ENCODE data around the gene SHC2.
A peak's percentile ranks its signal among the peaks of the same experiment; 100 is the strongest.
"Not testable (repeated sequence)": the region's sequence is repeated elsewhere in the genome, so short reads cannot be mapped to it uniquely, and the experiment has no call there.

The SHC2 gene

GRCh38 chr19:387777-388176 lies 73.1 kb downstream of the SHC2 start:
- no peak for DNase-seq (ENCODE audit: low read depth)
- no peak overlapping the region for H3K4me3 ChIP-seq (replicated peaks; ENCODE audit: low read depth, low read length)
- TF ChIP-seq CTCF (IDR thresholded peaks at IDR 0.05; ENCODE audit: low read length, missing control alignments), result no peak

- not testable (repeated sequence) for H3K4me3 ChIP-seq (replicated peaks; ENCODE audit: low read depth, low read length); DNase-seq (ENCODE audit: low read depth)
Measured at GRCh38 chr19:386632-387301, 74.1 kb downstream of the SHC2 start.

GRCh38 chr19:386189-386588 lies 74.6 kb downstream of the SHC2 start:
- H3K4me3 ChIP-seq (replicated peaks; ENCODE audit: low read depth, low read length); DNase-seq (ENCODE audit: low read depth): not testable (repeated sequence)

- H3K4me3 ChIP-seq (replicated peaks; ENCODE audit: low read depth, low read length), result no peak overlapping the region
- DNase-seq (ENCODE audit: low read depth), result no peak
- TF ChIP-seq CTCF (IDR thresholded peaks at IDR 0.05; ENCODE audit: low read length, missing control alignments), result no peak
Measured at GRCh38 chr19:384799-385169, 76.0 kb downstream of the SHC2 start.

GRCh38 chr19:383922-384798 lies 76.7 kb downstream of the SHC2 start:
- peak; percentile 23 for TF ChIP-seq CTCF (IDR thresholded peaks at IDR 0.05; ENCODE audit: low read length, missing control alignments)
- no peak overlapping the region for H3K4me3 ChIP-seq (replicated peaks; ENCODE audit: low read depth, low read length)
- DNase-seq (ENCODE audit: low read depth), result peak; percentile 6

GRCh38 chr19:383040-383439 lies 77.8 kb downstream of the SHC2 start:
- H3K4me3 ChIP-seq (replicated peaks; ENCODE audit: low read depth, low read length), result no peak overlapping the region
- no peak for DNase-seq (ENCODE audit: low read depth)
- no peak for TF ChIP-seq CTCF (IDR thresholded peaks at IDR 0.05; ENCODE audit: low read length, missing control alignments)

- H3K4me3 ChIP-seq (replicated peaks; ENCODE audit: low read depth, low read length), result not testable (repeated sequence)
- peak; percentile 13 for DNase-seq (ENCODE audit: low read depth)
Measured at GRCh38 chr19:382578-382977, 78.3 kb downstream of the SHC2 start.

GRCh38 chr19:381901-382300 lies 78.9 kb downstream of the SHC2 start:
- not testable (repeated sequence) for DNase-seq (ENCODE audit: low read depth); H3K4me3 ChIP-seq (replicated peaks; ENCODE audit: low read depth, low read length)

GRCh38 chr19:380618-381219 lies 80.1 kb downstream of the SHC2 start:
- not testable (repeated sequence) for H3K4me3 ChIP-seq (replicated peaks; ENCODE audit: low read depth, low read length); DNase-seq (ENCODE audit: low read depth)

All from fibroblast of pulmonary artery (primary cell).